HepG2 (cell line): ENCODE data around the gene SYNC. TPM values are rescaled to one million over a fixed set of nuclear protein-coding genes. Genes with fewer than 3 reads are reported as not detected.

Experiments used
- CHCHD3 ChIP-seq: sonication (generic); formaldehyde crosslinking; IDR thresholded peaks from 2 replicates; pipeline ENCODE4 v1.8.0; 2022; ENCODE audit warnings: mild to moderate bottlenecking, missing genetic modification reagents, moderate library complexity
- GZF1 ChIP-seq: sonication (generic); formaldehyde crosslinking; IDR thresholded peaks from 2 replicates; pipeline ENCODE4 v1.5.1; 2020; ENCODE audit warnings: mild to moderate bottlenecking, missing genetic modification reagents
- JUND ChIP-seq: sonication (generic); formaldehyde crosslinking; IDR thresholded peaks from 2 replicates; pipeline ENCODE4 v1.8.0; 2022; ENCODE audit warnings: mild to moderate bottlenecking, missing genetic modification reagents
- KIAA2018 ChIP-seq: sonication (generic); formaldehyde crosslinking; IDR thresholded peaks from 2 replicates; pipeline ENCODE4 v1.5.0; 2020; ENCODE audit warnings: mild to moderate bottlenecking, missing genetic modification reagents, borderline replicate concordance
- MEIS1 ChIP-seq: sonication (generic); formaldehyde crosslinking; IDR thresholded peaks from 2 replicates; pipeline ENCODE4 v1.9.0; 2021; ENCODE audit warnings: mild to moderate bottlenecking, missing genetic modification reagents, moderate library complexity, borderline replicate concordance
- PRDM15 ChIP-seq: sonication (generic); formaldehyde crosslinking; IDR thresholded peaks from 2 replicates; pipeline ENCODE4 v1.4.0; 2020; ENCODE audit warnings: missing genetic modification reagents
- SMAD9 ChIP-seq: sonication (generic); formaldehyde crosslinking; IDR thresholded peaks from 2 replicates; pipeline ENCODE4 v1.5.1; 2020; ENCODE audit warnings: mild to moderate bottlenecking, missing genetic modification reagents
- ZNF136 ChIP-seq: sonication (generic); formaldehyde crosslinking; IDR thresholded peaks from 2 replicates; pipeline ENCODE4 v1.8.1; 2022; ENCODE audit warnings: low read depth, mild to moderate bottlenecking, moderate library complexity, missing genetic modification reagents
- ZNF513 ChIP-seq: sonication (generic); formaldehyde crosslinking; conservative IDR thresholded peaks from 2 replicates; pipeline ENCODE4 v1.5.0; 2020; ENCODE audit warnings: missing genetic modification reagents
- ZNF672 ChIP-seq: sonication (generic); formaldehyde crosslinking; IDR thresholded peaks from 2 replicates; pipeline ENCODE4 v1.8.1; 2022; ENCODE audit warnings: missing genetic modification reagents
- ZNF839 ChIP-seq: sonication (generic); formaldehyde crosslinking; IDR thresholded peaks from 2 replicates; pipeline ENCODE4 v1.4.0; 2020; ENCODE audit warnings: missing genetic modification reagents, mild to moderate bottlenecking, borderline replicate concordance
- polyA plus RNA-seq, 8 experiments: library from polyadenylated mRNA; depleted of rRNA in 3 of 8; stranded (reverse) in 7 of 8; unstranded in 1 of 8; fragments of >200 nt; fragmentation: Illumina TruSeq in 4 of 8; extraction: Trizol in 4 of 8; gene quantifications; 2 replicates each; pipeline versions ENCODE4 v1.2.1 to v1.2.3, GENCODE V29; 2011 to 2016; ENCODE audit warnings: low read depth in 4 of 8, missing spikeins in 1 of 8, mixed read lengths in 1 of 8; ENCODE audit not compliant: insufficient read depth in 1 of 8
- total RNA-seq, 5 experiments: library from RNA; depleted of rRNA; stranded (reverse); fragments of >200 nt; fragmentation: Illumina TruSeq; extraction: Trizol; gene quantifications; 2 replicates each; pipeline ENCODE4 v1.2.3, GENCODE V29; 2016; ENCODE audit warnings: low read depth in 1 of 5
- TF ChIP-seq, protein P1 (sequence below): sonication (generic); formaldehyde crosslinking; IDR thresholded peaks from 2 replicates; pipeline ENCODE4 v1.4.0; 2020; ENCODE audit warnings: mild to moderate bottlenecking, missing genetic modification reagents
- TF ChIP-seq, protein P2 (sequence below): sonication (generic); formaldehyde crosslinking; IDR thresholded peaks from 2 replicates; pipeline ENCODE4 v1.8.1; 2023; ENCODE audit warnings: missing genetic modification reagents, inconsistent platforms, borderline replicate concordance

SYNC gene
- total and polyA plus RNA-seq, 2 of the 13 experiments (the other 11 are each of a cell fraction or from before 2014, with no cell fraction given) = 2.4 to 5.4 TPM

GRCh38 chr1:32650248-32650751 lies 52.3 kb downstream of the SYNC start, which contains the start of gene ZBTB8OS (continued):
- 0 out of 2 replicates have a peak, but pooled peaks have one; percentile 5 for TF ChIP-seq ZNF136 (CRISPR knock-in tag)
- TF ChIP-seq MEIS1 (CRISPR knock-in tag) = no peak
- TF ChIP-seq SMAD9 = no peak
- TF ChIP-seq ZNF839 = no peak
- no peak for TF ChIP-seq JUND (CRISPR knock-in tag)
- TF ChIP-seq, protein P1, sequence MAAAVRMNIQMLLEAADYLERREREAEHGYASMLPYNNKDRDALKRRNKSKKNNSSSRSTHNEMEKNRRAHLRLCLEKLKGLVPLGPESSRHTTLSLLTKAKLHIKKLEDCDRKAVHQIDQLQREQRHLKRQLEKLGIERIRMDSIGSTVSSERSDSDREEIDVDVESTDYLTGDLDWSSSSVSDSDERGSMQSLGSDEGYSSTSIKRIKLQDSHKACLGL = no peak
- no peak for TF ChIP-seq CHCHD3
- TF ChIP-seq GZF1 (CRISPR knock-in tag) = no peak
- no peak for TF ChIP-seq PRDM15 (CRISPR knock-in tag)
- no peak for TF ChIP-seq ZNF513 (CRISPR knock-in tag)
- no peak for TF ChIP-seq ZNF672 (CRISPR knock-in tag)
- TF ChIP-seq KIAA2018 (CRISPR knock-in tag) = no peak
- TF ChIP-seq, protein P2, sequence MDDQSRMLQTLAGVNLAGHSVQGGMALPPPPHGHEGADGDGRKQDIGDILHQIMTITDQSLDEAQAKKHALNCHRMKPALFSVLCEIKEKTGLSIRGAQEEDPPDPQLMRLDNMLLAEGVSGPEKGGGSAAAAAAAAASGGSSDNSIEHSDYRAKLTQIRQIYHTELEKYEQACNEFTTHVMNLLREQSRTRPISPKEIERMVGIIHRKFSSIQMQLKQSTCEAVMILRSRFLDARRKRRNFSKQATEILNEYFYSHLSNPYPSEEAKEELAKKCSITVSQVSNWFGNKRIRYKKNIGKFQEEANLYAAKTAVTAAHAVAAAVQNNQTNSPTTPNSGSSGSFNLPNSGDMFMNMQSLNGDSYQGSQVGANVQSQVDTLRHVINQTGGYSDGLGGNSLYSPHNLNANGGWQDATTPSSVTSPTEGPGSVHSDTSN = no peak
